Ishikawa (cell line): ENCODE data around the gene PELI2.

Source experiments
- CEBPB ChIP-seq: IDR thresholded peaks from 2 replicates; pipeline ENCODE4 v1.6.1; 2012
- CREB1 ChIP-seq: IDR thresholded peaks from 2 replicates; pipeline ENCODE4 v1.6.1; 2012; ENCODE audit warnings: low read depth
- EP300 ChIP-seq: IDR thresholded peaks from 2 replicates; pipeline ENCODE4 v1.6.1; 2012; ENCODE audit warnings: borderline replicate concordance
- FOXM1 ChIP-seq: IDR thresholded peaks from 2 replicates; pipeline ENCODE4 v1.6.1; 2012; ENCODE audit warnings: low read depth, borderline replicate concordance
- RAD21 ChIP-seq: IDR thresholded peaks from 2 replicates; pipeline ENCODE4 v1.6.1; 2012; ENCODE audit warnings: low read depth
- REST ChIP-seq: IDR thresholded peaks from 2 replicates; pipeline ENCODE4 v1.6.1; 2012; ENCODE audit warnings: low read depth, mild to moderate bottlenecking
- TAF1 ChIP-seq: IDR thresholded peaks from 2 replicates; pipeline ENCODE4 v1.6.1; 2012; ENCODE audit warnings: low read depth, mild to moderate bottlenecking
- TCF12 ChIP-seq: IDR thresholded peaks from 2 replicates; pipeline ENCODE4 v1.6.1; 2012; ENCODE audit warnings: low read depth
- TEAD4 ChIP-seq: IDR thresholded peaks from 2 replicates; pipeline ENCODE4 v1.6.1; 2012
- YY1 ChIP-seq: IDR thresholded peaks from 2 replicates; pipeline ENCODE4 v1.6.1; 2012; ENCODE audit warnings: low read depth
- TF ChIP-seq, protein P1 (sequence below): IDR thresholded peaks from 2 replicates; pipeline ENCODE4 v1.6.1; 2012

- TF ChIP-seq, protein P1, sequence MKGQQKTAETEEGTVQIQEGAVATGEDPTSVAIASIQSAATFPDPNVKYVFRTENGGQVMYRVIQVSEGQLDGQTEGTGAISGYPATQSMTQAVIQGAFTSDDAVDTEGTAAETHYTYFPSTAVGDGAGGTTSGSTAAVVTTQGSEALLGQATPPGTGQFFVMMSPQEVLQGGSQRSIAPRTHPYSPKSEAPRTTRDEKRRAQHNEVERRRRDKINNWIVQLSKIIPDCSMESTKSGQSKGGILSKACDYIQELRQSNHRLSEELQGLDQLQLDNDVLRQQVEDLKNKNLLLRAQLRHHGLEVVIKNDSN = no peak
- TF ChIP-seq REST (no peak), TAF1 (no peak), FOXM1 (no peak), CEBPB (no peak), YY1 (no peak), EP300 (no peak), TCF12 (no peak), CREB1 (no peak), RAD21 (no peak), TEAD4 (no peak)
Measured at GRCh38 chr14:56133547-56133946, 15.3 kb downstream of the PELI2 start.
